MM.1S (cell line): ENCODE data around the gene ATG4D.

ENCODE experiments used
- DNase-seq: peaks from one replicate; pipeline ENCODE4 v3.0.0-alpha.2; 2015
- H2AFZ ChIP-seq: fragments of 300-600 bp; sonication (generic); 2 replicates; pipeline ENCODE4 v1.6.0; 2016; ENCODE audit warnings: antibody characterized with exemption, low read length
- H3F3A ChIP-seq: fragments of 300-600 bp; sonication (generic); 2 replicates; pipeline ENCODE4 v1.6.1; 2016; ENCODE audit warnings: mild to moderate bottlenecking, antibody characterized with exemption, low read length, moderate library complexity, mixed read lengths; ENCODE audit not compliant: insufficient read depth
- H3K27ac ChIP-seq: fragments of 300-600 bp; sonication (generic); 2 replicates; pipeline ENCODE4 v1.5.1; 2016; ENCODE audit warnings: mild to moderate bottlenecking, low read length
- H3K27me3 ChIP-seq: fragments of 300-600 bp; sonication (generic); replicated peaks from 2 replicates; pipeline ENCODE4 v1.6.0; 2016; ENCODE audit warnings: low read length; ENCODE audit not compliant: insufficient read depth
- H3K36me3 ChIP-seq: fragments of 300-600 bp; sonication (generic); replicated peaks from 2 replicates; pipeline ENCODE4 v1.6.1; 2016; ENCODE audit warnings: mild to moderate bottlenecking, low read length, mixed read lengths; ENCODE audit not compliant: insufficient read depth
- H3K4me1 ChIP-seq: fragments of 300-600 bp; sonication (generic); 2 replicates; pipeline ENCODE4 v1.6.1; 2016; ENCODE audit warnings: low read length, mixed read lengths
- H3K4me2 ChIP-seq: fragments of 300-600 bp; sonication (generic); 2 replicates; pipeline ENCODE4 v1.6.0; 2016; ENCODE audit warnings: low read depth, low read length
- H3K4me3 ChIP-seq: fragments of 300-600 bp; sonication (generic); 2 replicates; pipeline ENCODE4 v1.5.1; 2016; ENCODE audit warnings: low read length, mixed read lengths
- H3K79me2 ChIP-seq: fragments of 300-600 bp; sonication (generic); 2 replicates; pipeline ENCODE4 v1.6.1; 2016; ENCODE audit warnings: mixed run types, low read length, mixed read lengths
- H3K9ac ChIP-seq: fragments of 300-600 bp; sonication (generic); 2 replicates; pipeline ENCODE4 v1.6.1; 2016; ENCODE audit warnings: low read length, mixed read lengths
- H3K9me2 ChIP-seq: fragments of 300-600 bp; sonication (generic); replicated peaks from 2 replicates; pipeline ENCODE4 v1.6.1; 2016; ENCODE audit warnings: mild to moderate bottlenecking, low read length, mixed read lengths; ENCODE audit not compliant: insufficient read depth
- H3K9me3 ChIP-seq: fragments of 300-600 bp; sonication (generic); replicated peaks from 2 replicates; pipeline ENCODE4 v1.6.1; 2016; ENCODE audit warnings: mild to moderate bottlenecking, low read length, mixed read lengths; ENCODE audit not compliant: insufficient read depth
- H4K20me1 ChIP-seq: fragments of 300-600 bp; sonication (generic); 2 replicates; pipeline ENCODE4 v1.6.1; 2016; ENCODE audit warnings: mild to moderate bottlenecking, low read length, moderate library complexity, mixed read lengths; ENCODE audit not compliant: insufficient read depth
- CTCF ChIP-seq: fragments of 300-600 bp; sonication (generic); IDR thresholded peaks from 2 replicates; pipeline ENCODE4 v1.5.1; 2016; ENCODE audit warnings: antibody characterized with exemption, low read length, mixed read lengths
- EZH2 ChIP-seq: fragments of 300-600 bp; sonication (generic); optimal IDR thresholded peaks from 2 replicates; pipeline ENCODE3; 2017; ENCODE audit warnings: low read depth, mild to moderate bottlenecking, antibody characterized with exemption, low read length, mixed read lengths
- EZH2phosphoT487 ChIP-seq: fragments of 300-600 bp; sonication (generic); IDR thresholded peaks from 2 replicates; pipeline ENCODE4 v1.6.1; 2018; ENCODE audit warnings: antibody characterized with exemption, low read length

The ATG4D gene

GRCh38 chr19:10586396-10586795, 42.7 kb downstream of the ATG4D start:
- Histone ChIP-seq H3F3A (no peaks in the 10 kb centered on the region), H3K79me2 (no peaks in the 10 kb centered on the region), H3K9me2 (no peaks in the 10 kb centered on the region), H3K4me2 (no peak overlapping the region), H3K9ac (no peak overlapping the region), H4K20me1 (no peaks in the 10 kb centered on the region), H3K36me3 (no peaks in the 10 kb centered on the region), H3K9me3 (no peaks in the 10 kb centered on the region), H3K27me3 (no peaks in the 10 kb centered on the region), H3K27ac (no peak overlapping the region), H3K4me3 (no peak overlapping the region), H3K4me1 (no peaks in the 10 kb centered on the region), H2AFZ (no peak overlapping the region)
- no peak for DNase-seq
- TF ChIP-seq CTCF: no peak
- no peak for TF ChIP-seq EZH2
- no peak for TF ChIP-seq EZH2phosphoT487

GRCh38 chr19:10587022-10587838, 43.5 kb downstream of the ATG4D start, which contains the start of gene AP1M2:
TSS of gene AP1M2 (minus strand) at chr19:10587312. CDS start at chr19:10587231, 81 bp downstream.
- no peak for TF ChIP-seq CTCF
- TF ChIP-seq EZH2: no peak
- TF ChIP-seq EZH2phosphoT487: no peak
- H4K20me1 ChIP-seq: no peaks in the 10 kb centered on the region
- no peaks in the 10 kb centered on the region for H3K4me1 ChIP-seq
- no peaks in the 10 kb centered on the region for H3K9me2 ChIP-seq
- H3K9me3 ChIP-seq: no peaks in the 10 kb centered on the region
- no peak within 1 kb of the TSS for H2AFZ ChIP-seq
- no peak within 1 kb of the TSS for H3K4me3 ChIP-seq
- H3K79me2 ChIP-seq: no peaks in the 10 kb centered on the region
- H3F3A ChIP-seq: no peaks in the 10 kb centered on the region
- H3K27me3 ChIP-seq: no peaks in the 10 kb centered on the region
- H3K9ac ChIP-seq: no peak within 1 kb of the TSS
- no peak within 1 kb of the TSS for H3K4me2 ChIP-seq
- no peak for DNase-seq
- no peaks in the 10 kb centered on the region for H3K36me3 ChIP-seq
- H3K27ac ChIP-seq: no peak within 1 kb of the TSS

GRCh38 chr19:10587839-10588150, 44.1 kb downstream of the ATG4D start:
- H3K27ac ChIP-seq: no peak overlapping the region

More at GRCh38 chr19:10587839-10588150, 44.1 kb downstream of the ATG4D start:
- TF ChIP-seq EZH2phosphoT487: no peak
- no peak for TF ChIP-seq EZH2
- TF ChIP-seq CTCF: no peak
- DNase-seq: no peak
- Histone ChIP-seq H4K20me1 (no peaks in the 10 kb centered on the region), H3K36me3 (no peaks in the 10 kb centered on the region), H3F3A (no peaks in the 10 kb centered on the region), H3K4me2 (no peak overlapping the region), H2AFZ (no peak overlapping the region), H3K9ac (no peak overlapping the region), H3K27me3 (no peaks in the 10 kb centered on the region), H3K4me1 (no peaks in the 10 kb centered on the region), H3K9me3 (no peaks in the 10 kb centered on the region), H3K4me3 (no peak overlapping the region), H3K79me2 (no peaks in the 10 kb centered on the region), H3K9me2 (no peaks in the 10 kb centered on the region)
